C4-2B (cell line): ENCODE measurements around the gene CSNK2A1.

Experiments used
- CTCF ChIP-seq: fragments of 450-650 bp; conservative IDR thresholded peaks from 2 replicates; pipeline ENCODE4 v1.5.1; 2017; ENCODE audit warnings: mild to moderate bottlenecking
- ZFX ChIP-seq: fragments of 450-650 bp; IDR thresholded peaks from 2 replicates; pipeline ENCODE4 v1.6.1; 2017

- TF ChIP-seq CTCF: no peak
- TF ChIP-seq ZFX: no peak
Measured at GRCh38 chr20:432677-433299, 110.8 kb downstream of the CSNK2A1 start.
